Measurements from ENCODE around the gene ACO1. TPM values are rescaled to one million over a fixed set of nuclear protein-coding genes. Genes with fewer than 3 reads are reported as not detected.

ACO1 gene
- polyA plus RNA-seq, 3 donors, result 2.9 to 12.5 (median 10.5) TPM

DNA sequence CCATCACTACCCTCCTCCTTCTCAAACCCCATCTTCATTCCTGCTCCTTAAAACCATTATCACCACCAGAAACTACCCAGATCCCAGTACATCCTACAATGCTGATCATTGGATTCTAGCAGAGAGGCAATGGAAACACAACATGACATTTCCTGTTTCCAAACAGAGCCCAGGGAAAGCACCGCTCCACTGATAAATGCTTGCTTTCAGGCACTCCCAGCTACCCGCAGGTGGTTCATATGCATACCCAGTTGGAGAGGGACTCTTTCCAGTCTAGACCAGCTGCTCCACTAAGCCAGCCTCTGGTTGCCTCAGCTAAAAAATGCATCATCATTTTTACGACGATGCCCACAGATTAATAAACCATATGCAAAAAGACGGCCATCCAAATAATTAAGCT lies 39.2 kb upstream of the ACO1 start:
- Histone ChIP-seq H3K27me3 (ENCODE audit: control insufficient read depth in 2 of 2, insufficient read depth in 2 of 2, low read length in 2 of 2) (no peaks in the 10 kb centered on the region), H3K9me3 (replicated peaks in 1 of 2; ENCODE audit: control insufficient read depth in 1 of 2, insufficient read depth in 1 of 2, low read length in 2 of 2) (no peaks in the 10 kb centered on the region), H3K9ac (ENCODE audit: insufficient read depth, low read length, poor library complexity, severe bottlenecking) (no peak overlapping the region), H4K20me1 (ENCODE audit: insufficient read depth, low read length) (no peaks in the 10 kb centered on the region), H3K27ac (ENCODE audit: low read depth in 1 of 2, low read length in 2 of 2) (no peak overlapping the region), H3K4me2 (replicated peaks; ENCODE audit: extremely low read depth, low read length, poor library complexity, severe bottlenecking) (no peak overlapping the region), H3K4me1 (ENCODE audit: control insufficient read depth in 1 of 2, insufficient read depth in 2 of 2, low read length in 2 of 2) (peaks cover 6 to 11% of the 10 kb centered on the region in 2 donors), H3K79me2 (ENCODE audit: insufficient read depth, low read length) (no peaks in the 10 kb centered on the region), H2AFZ (ENCODE audit: insufficient read depth, low read depth, low read length, poor library complexity, severe bottlenecking) (no peak overlapping the region), H3K36me3 (replicated peaks in 1 of 2; ENCODE audit: control insufficient read depth in 1 of 2, insufficient read depth in 2 of 2, low read length in 2 of 2) (no peaks in the 10 kb centered on the region), H3K4me3 (replicated peaks in 1 of 3; ENCODE audit: low read depth in 2 of 3, low read length in 3 of 3) (no peak overlapping the region)
- Mint-ChIP-seq H3K27me3 (ENCODE audit: low read depth in 3 of 3) (peaks cover 0 to 4% (median 0%) of the 10 kb centered on the region in 3 donors), H3K4me3 (no peak overlapping the region), H3K27ac (no peak overlapping the region), H3K9me3 (peaks cover 0 to 1% (median 0%) of the 10 kb centered on the region in 7 donors), H3K4me1 (peaks cover 17% of the 10 kb centered on the region), H3K36me3 (no peaks in the 10 kb centered on the region)
- TF ChIP-seq, protein P1, sequence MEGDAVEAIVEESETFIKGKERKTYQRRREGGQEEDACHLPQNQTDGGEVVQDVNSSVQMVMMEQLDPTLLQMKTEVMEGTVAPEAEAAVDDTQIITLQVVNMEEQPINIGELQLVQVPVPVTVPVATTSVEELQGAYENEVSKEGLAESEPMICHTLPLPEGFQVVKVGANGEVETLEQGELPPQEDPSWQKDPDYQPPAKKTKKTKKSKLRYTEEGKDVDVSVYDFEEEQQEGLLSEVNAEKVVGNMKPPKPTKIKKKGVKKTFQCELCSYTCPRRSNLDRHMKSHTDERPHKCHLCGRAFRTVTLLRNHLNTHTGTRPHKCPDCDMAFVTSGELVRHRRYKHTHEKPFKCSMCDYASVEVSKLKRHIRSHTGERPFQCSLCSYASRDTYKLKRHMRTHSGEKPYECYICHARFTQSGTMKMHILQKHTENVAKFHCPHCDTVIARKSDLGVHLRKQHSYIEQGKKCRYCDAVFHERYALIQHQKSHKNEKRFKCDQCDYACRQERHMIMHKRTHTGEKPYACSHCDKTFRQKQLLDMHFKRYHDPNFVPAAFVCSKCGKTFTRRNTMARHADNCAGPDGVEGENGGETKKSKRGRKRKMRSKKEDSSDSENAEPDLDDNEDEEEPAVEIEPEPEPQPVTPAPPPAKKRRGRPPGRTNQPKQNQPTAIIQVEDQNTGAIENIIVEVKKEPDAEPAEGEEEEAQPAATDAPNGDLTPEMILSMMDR (IDR thresholded peaks at IDR 0.05), result no peak
- DNase-seq, result no peak
- 86% methylated on average over 5 of the region's 5 CpGs for WGBS (ENCODE audit: insufficient coverage)
- intact Hi-C loops (cut with micrococcal nuclease), result no loop called here

GRCh38 chr9:32347571-32347970 lies 36.9 kb upstream of the ACO1 start:
- no peak overlapping the region for H3K27ac ChIP-seq (ENCODE audit: low read depth in 1 of 2, low read length in 2 of 2)
- TF ChIP-seq, protein P1 (IDR thresholded peaks at IDR 0.05), result no peak
- Mint-ChIP-seq H3K27me3 (ENCODE audit: low read depth in 3 of 3) (peaks cover 0 to 1% (median 0%) of the 10 kb centered on the region in 3 donors), H3K4me3 (no peak overlapping the region), H3K36me3 (no peaks in the 10 kb centered on the region), H3K4me1 (peaks cover 8% of the 10 kb centered on the region), H3K27ac (no peak overlapping the region), H3K9me3 (no peaks in the 10 kb centered on the region)
- H3K36me3 ChIP-seq (replicated peaks in 1 of 2; ENCODE audit: control insufficient read depth in 1 of 2, insufficient read depth in 2 of 2, low read length in 2 of 2), result no peaks in the 10 kb centered on the region
- no peaks in the 10 kb centered on the region for H3K27me3 ChIP-seq (ENCODE audit: control insufficient read depth in 2 of 2, insufficient read depth in 2 of 2, low read length in 2 of 2)
- WGBS (ENCODE audit: insufficient coverage), result 88% methylated on average over 1 of the region's 2 CpGs
- no peaks in the 10 kb centered on the region for H3K9me3 ChIP-seq (replicated peaks in 1 of 2; ENCODE audit: control insufficient read depth in 1 of 2, insufficient read depth in 1 of 2, low read length in 2 of 2)
- H2AFZ ChIP-seq (ENCODE audit: insufficient read depth, low read depth, low read length, poor library complexity, severe bottlenecking), result no peak overlapping the region
- peaks cover 2 to 3% of the 10 kb centered on the region in 2 donors for H3K4me1 ChIP-seq (ENCODE audit: control insufficient read depth in 1 of 2, insufficient read depth in 2 of 2, low read length in 2 of 2)
- H3K9ac ChIP-seq (ENCODE audit: insufficient read depth, low read length, poor library complexity, severe bottlenecking), result no peak overlapping the region
- H3K4me3 ChIP-seq (replicated peaks in 1 of 3; ENCODE audit: low read depth in 2 of 3, low read length in 3 of 3), result no peak overlapping the region
- H3K4me2 ChIP-seq (replicated peaks; ENCODE audit: extremely low read depth, low read length, poor library complexity, severe bottlenecking), result no peak overlapping the region
- no peak for DNase-seq
- no peaks in the 10 kb centered on the region for H4K20me1 ChIP-seq (ENCODE audit: insufficient read depth, low read length)
- intact Hi-C loops (cut with micrococcal nuclease), result no loop called here
- no peaks in the 10 kb centered on the region for H3K79me2 ChIP-seq (ENCODE audit: insufficient read depth, low read length)

Data from CD14-positive monocyte (primary cell).